NCI-H2196 treated with DMSO at 0.1 percent for 48 hours (cell line): ENCODE measurements around the gene RUNX3.

Experiments
- DNase-seq: peaks from one replicate; lab custom pipeline; 2025; ENCODE audit not compliant: unreplicated experiment; lab: John Stamatoyannopoulos, UW

RUNX3 gene

DNA sequence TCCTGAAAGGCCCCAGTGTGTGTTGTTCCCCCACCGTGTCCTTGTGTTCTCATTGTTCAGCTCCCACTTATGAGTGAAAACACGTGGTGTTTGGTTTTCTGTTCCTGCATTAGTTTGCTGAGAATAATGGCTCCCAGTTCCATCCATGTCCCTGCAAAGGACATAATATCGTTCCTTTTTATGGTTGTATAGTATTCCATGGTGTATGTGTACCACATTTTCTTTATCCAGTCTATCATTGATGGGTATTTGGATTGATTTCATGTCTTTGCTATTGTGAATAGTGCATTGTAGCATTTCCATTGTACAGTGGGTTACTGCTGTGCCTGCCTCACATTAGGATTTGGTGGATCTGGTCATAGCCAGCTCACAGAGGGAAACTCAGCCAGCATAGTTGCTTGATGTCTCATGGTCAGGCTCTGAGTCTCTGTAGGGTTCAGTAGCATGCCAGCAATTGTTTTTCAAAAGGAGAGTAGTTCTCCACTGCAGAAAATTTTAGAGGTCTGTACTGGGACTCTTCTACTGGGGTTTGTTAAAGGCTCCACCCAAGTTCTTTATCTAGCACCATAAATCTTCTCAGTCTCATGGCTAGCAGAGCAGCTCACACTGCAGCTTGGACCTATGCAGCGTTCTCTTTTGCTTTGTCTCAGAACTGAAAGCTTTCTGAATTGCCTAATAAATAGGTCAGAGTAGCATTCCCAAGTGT, 41.0 kb downstream of the RUNX3 start:
- DNase-seq: no peak

DNA sequence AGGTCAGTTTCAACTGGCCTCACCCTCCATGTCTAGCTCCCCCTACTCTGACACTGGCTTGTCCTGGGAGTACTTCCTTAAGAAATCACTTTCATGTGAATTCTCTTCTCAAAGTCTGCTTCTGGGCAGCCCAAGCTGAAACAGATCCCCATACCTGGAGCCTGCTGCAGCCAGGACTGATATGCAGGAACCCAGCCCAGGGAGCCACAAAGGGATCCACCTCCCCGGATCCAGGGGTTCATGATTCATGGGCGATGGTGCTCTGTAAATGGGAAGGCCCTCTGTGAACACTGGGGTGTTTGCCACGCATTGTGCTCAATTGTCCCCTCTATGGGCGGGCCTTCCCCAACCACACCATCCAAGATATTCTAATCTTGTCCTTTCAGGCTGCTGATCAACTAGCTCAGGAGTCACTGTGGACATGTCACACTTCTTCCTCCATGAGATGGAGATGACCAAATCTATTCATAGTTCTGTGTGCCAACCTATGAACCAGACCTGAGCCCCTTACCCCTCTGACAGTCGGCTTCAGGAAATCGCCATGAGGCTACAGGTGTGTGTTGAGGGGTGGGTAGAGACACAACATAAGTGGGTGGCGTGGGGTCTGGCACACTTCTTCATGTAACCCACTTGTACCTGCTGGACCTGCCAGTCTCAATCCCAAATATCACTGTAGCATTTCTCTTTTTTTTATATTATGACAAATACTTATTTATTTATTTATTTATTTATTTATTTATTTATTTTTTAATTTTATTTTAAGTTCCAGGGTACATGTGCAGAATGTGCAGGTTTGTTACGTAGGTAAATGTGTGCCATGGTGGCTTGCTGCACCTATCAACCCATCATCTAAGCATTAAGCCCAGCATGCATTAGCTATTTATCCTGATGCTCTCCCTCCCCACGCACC, 41.8 kb downstream of the RUNX3 start:
- DNase-seq: no peak

DNA sequence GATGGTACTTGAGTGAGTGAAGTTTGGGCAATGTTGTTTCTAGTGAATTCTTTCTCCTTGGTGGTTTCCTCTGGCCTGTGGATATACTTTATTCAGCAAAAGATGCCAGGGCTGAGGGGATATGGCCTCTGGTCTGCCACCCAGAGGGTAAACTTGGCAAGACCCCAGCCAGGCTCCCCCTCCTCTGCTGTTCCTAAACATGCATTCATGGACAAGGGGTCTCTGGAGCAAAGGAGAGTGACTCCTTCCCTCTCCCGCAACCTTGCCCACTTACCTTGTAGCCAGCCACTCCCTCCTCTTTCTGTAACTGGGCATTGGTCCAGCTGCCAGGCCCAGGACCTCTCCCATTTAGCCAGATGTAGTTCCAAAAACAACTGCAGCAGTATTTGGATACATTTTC, 43.8 kb downstream of the RUNX3 start:
- no peak for DNase-seq

DNA sequence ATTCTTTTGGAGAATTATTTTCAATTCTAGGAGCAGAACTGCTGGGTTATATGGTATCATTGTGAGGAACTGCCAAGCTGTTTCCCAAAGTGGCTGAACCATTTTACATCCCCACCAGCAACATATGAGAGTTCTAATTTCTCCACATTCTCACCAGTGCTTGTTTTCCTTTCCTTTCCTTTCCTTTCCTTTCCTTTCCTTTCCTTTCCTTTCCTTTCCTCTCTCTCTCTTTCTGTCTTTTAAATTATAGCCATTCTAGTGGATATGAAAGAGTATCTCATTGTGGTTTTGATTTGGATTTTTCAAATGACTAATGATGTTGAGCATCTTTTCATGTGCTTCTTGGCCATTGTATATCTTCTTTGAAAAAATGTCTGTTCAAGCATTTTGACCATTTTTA, 45.3 kb downstream of the RUNX3 start:
- no peak for DNase-seq

DNA sequence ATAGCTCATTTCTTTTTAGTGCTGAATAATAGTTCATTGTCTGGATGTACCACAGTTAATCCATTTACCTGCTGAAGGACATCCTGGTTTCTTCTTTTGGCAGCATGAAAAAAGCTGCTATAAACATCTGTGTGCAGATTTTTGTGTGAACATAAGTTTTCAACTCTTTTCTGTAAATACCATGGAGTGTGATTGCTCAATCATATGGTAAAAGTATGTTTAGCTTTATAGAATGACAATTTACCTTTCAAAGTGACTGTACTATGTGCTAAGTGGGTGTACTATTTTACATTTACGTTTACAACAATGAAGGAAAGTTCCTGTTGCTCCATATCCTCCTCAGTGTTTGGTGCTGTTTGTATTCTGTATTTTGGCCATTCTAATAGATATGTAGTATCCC, 49.0 kb downstream of the RUNX3 start:
- no peak for DNase-seq

DNA sequence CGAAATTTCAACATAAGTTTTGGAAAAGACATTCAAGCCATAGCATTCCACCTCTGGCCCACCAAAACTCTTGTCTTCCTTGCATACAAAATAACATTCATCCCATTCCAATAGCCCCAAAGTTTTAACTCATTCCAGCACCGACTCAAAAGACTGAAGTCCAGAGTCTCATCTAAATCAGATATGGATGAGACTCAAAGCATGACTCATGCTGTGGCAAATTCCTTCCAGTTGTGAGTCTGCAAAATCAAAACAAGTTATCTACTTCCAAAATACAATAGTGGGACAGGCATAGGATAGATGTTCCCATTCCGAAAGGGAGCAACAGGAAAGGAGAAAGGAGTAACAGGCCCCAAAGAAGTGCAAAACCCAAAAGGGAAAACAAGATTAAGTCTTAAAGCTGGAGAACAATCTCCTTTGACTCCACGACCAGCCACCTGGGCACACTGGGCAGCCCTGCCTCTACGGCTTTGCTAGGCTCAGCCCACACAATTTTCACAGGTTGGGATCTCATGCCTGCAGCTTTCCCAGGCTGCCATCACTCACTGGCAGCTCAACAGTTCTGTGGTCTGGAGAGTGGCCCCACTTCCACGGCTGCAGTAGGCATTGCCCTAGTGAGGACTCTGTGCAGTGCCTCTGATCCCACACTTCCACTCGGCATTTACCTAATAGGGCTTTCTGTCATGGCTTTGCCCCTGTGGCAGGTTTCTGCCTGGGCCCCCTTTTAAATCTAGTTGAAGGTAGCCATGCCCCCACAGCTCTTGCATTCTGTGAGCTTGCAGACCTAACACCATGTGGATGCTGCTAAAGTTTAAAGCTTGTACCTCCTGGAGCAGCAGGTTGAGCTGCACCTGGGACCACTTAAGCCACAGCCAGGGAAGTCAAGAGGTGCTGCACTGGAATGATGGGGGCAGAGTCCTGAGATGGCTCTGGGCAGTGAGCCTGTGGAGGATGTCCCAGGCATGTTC, 51.0 kb downstream of the RUNX3 start:
- no peak for DNase-seq

DNA sequence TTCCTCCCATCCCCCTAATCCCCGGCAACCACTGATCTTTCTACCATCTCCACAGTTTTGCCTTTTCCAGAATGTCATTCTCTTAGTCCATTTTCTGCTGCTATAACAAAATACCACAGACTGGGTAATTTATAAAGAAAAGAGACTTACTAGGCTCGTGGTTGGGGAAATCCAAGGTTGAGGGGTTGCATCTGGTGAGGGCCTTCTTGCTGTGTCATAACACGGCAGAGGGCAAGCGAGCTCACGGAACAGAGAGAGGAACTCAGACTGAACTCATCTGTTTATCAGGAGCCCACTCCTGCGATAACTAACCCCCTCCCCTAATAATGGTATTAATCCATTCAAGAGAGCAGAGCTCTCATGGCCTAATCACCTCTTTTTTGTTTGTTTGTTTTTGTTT, 52.0 kb downstream of the RUNX3 start:
- no peak for DNase-seq

DNA sequence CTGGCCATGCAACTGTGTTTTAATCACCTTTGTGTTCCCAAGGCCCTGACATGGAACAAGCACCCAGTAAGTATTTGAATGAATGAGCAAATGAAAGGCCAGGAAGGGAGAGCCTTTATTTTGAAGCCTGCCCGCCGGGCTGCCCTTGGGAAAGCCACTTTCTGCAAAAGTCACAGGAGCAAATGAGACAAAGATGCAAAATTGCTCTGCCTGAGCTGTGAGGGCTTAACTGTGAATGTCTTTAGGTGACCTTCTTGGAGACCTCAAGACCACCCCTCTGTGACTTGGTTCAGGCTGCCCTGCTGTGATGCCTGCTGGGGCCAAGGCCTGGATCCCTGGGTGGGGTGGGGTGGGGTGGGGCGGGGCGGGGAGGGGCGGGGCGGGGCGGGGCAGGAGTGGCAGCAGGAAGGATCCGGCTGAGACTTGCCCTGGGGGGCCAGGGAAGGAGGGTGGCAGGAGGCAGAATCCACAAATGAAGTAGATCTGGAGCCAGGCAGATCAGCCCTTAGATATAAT, 54.0 kb downstream of the RUNX3 start:
- no peak for DNase-seq

DNA sequence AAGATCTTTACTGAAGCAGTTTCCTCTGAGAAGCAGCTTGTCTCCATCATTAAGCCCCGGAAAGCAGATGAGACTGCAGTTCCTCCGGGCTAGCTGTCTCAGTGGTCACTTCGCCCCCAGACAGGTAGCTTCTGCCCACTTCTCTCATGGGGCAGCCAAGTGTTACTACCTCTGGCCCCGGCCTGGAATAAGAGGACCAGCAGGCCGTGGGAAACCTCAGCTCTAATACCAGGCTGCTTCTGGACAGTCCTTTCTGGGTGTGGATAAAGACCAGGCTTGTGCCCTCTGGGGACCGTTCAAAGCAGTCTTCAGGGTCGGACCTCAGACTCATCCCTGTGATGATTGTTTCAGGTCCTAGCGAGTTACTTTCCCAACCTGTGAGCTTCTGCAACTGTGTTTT, 54.8 kb downstream of the RUNX3 start:
- no peak for DNase-seq

DNA sequence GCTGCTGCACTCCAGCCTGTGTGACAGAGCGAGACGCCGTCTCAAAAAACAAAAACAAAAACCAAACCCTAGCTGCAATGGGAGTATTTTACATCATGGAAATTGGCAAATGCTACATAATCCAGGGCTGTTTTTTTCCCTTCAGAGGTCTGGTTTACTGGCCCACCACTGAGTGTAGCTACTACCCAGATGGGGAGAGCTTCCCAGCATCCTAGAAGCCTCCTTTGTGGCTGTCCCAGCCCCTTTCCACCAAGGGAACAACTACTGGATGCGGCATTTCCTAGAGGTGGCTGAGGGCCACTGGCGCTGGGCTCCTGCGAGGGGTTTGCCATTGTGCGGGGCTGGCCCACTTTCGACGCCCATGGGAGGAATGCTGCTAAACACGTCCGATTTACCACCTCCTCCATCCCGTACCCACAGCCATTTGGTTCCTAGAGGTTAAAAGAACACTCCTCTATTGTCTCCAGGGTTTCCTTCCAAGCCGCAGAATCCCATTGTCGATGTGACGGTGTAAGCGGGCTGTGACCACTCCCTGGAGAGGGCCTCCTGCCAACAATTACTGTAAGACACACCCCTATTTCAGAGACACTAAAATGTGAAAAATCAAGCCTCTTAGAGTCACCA, 55.4 kb downstream of the RUNX3 start:
- no peak for DNase-seq

DNA sequence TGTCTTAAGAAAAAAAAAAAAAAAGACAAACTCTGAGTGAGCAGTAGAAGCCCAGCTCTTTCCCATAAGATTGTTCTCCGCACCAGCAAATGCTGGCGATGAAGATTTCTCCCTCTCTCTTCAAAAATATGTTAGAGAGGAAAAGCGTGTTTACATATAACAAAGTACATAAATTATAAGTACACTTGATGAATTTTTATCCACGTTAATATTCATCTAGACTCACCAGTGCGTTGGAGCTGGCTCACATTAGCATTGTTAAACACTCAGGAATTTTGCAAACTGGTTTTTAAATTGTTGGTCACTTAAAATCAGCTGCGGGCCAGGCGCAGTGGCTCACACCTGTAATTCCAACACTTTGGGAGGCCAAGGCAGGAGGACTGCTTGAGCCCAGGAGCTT, 56.0 kb downstream of the RUNX3 start:
- no peak for DNase-seq

DNA sequence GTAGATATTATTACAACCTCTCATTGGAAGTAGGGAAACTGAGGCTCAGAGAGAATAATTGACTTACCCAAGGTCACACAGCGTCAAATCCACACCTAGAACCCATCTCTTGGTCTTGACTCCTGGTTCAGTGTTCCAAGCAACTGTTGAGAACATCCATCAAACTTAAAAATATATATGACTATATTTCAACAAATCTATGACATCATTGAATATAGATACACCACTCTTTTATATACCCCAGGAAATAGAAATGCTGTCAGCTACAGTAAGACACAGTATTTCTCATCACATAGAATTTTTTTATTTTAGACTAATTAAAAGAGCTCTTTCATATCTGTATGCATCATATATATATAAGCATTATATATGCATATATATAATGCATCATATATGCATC, 56.9 kb downstream of the RUNX3 start:
- DNase-seq: no peak

DNA sequence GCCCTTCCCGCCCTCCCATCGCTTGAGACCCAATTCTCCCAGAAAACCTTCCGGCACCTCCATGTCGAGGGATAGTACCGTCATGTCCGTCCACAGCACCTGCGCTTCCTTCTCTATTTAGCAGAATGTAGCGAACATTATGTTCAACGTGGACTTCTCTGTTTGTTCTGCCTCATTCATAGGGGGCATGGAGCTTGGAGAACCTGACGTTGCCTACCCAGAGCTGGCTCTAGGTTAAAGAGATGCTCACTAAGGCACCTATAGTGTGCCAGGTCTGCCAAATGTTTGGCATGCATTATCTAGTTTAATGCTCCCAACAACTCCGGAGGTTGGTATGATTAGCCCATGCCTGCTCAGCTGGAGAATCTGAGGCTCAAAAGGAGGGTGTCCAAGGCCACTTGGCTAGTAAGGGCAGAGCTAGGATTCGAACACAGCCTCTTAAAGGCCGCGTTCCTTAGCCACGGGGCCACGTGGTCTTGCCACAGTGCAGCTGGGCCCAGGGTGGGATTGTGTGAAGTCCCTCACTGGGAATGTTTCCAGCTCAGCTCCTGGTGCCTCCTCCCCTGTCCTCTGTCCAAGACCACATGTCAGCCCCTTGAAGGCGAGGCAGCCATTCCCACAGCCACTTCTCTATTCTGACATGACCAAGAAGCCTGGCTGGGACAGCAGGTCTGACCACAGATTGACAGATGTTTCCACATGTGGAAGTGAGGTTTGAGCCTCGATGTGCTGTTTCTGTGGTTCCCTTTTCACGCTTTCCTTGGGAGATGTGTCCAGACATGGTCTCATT, 57.8 kb downstream of the RUNX3 start:
- no peak for DNase-seq

DNA sequence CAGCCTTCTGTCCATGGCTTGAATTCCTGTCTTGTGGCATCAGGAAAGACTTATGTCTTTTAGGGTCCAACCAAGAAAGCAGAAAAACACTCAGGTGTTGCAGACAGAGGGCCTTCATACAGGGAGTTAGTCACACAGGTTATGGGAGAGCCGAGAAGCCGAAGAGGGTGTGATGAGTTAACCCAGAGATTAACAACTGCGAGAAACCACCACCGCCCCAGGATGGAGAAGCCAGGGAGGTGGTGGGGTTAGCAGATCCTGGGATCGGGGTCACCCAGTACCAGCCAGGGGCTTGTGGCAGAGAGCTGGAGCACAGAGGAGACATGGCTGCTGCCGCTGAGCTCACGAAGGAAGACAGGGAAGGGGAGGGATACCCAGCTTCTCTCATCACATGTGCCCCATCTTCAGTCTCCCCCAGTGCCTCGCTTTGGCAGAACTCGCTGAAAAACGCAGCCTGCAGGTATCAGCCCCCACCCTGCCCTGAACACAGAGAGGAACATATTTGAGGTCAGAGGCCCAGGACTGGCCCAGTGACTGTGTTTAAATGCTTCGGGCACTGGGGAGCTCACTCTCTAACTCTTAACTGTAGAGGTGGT, 58.7 kb downstream of the RUNX3 start:
- DNase-seq: no peak

DNA sequence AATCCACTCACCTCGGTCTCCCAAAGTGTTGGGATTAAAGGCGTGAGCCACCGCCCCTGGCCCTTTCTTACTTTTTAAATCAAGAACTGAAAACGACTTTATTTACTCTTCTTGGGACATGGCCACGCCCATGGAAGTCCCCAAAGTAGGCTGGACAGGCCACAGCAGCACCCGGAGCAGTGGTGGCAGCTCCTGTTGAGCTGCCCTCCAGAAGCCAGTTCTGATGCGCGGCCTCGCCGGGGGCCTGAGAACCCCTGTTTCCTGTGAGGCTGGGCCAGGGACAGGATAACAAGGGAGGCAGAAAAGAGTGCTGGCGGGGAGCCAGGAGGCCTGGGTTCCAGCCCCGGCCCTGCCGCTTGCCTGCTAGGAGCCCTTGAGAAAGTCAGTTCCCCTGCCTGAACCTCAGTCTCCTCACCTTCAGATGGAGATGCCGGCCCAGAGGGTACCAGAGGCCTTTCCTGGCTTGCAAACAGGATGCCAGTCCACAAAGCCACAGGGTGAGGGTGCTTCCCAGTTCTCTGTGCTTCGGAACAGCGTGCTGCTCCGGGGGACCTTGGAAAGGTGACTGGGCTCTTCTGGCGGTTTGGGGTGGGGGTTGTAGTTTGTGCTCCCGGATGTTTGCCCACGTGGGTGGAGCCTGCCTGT, 59.4 kb downstream of the RUNX3 start:
- no peak for DNase-seq

DNA sequence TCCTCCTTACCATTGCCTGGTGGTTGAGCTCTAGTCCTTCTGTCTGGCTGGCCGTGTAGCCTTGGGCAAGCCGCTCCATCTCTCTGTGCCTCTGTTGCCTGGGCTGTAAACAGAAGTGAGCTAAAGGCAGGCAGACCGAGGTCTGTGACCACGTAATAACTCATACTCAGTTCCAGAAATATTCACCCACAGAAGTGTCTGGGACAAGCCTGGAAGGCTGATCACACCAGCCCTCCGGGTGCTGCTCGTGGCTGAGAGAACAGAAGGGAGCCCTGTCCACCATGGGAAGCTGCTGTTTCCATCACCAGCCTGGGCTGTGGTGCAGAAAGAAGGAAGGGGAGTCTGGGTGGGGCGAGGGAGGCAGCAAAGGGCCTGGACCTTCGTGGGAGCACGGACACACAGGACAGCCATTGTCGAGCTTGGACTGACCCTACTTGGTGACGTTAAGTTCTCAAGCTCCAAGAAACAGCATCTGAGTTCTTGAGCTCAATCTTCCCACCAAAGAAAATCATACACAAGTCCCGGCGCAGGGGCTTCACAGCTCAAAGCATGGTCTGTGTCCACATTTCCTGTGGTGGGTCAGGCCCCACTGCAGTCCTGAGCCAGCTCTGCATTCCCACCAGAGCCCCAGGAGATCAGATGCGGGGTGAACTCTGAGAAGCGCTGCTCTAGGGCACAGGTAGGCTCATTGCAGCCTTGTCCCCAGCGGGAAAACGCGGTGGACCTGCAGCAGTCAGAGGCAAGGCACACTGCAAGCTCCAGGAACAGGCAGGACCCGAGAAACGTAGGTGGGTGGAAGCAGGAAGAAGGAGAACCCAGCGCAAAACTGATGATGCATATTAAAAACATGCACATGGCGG, 61.8 kb downstream of the RUNX3 start:
- DNase-seq: no peak

DNA sequence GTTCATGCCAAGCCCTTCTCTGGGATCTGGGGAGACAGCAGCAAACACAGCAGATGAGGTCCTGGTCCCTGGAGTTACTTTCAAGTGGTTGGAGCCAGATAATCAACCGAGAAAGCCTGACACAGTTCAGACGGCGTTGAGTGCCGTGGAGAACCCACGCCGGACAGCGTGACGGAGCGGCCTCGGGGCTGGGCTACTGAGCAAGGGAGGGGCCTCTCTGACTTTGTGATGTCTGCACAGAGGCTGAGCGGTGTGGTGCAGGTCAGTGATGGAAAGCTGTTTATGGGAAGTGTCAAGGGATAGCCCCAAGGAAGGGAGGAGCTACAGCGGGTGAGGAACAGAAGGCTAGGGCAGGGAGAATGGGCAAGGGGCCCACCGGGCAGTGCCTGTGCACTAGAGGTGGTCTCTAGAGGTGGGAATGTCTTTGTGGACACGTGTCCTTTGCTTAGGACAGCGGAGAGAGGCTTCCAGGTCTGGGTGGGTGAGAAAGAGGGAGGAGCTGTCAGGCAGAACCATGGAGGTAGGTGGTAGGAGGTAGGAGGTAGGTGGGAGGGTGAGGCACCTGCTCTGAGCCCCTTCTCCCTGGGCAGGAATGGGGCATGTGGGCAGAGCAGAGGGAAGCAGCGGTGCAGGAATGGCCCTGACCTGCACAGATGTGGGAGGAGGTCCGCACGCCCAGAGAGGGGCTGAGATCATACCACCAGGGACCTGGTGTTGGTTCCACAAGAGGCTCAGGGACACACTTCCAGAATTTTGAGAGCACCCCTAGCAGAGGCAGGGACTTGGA, 62.8 kb downstream of the RUNX3 start:
- DNase-seq: no peak
